D721Med (cell line): ENCODE data around the gene TIMP1.

Experiments used
- DNase-seq: peaks from one replicate; pipeline ENCODE4 v3.0.0; 2011; ENCODE audit warnings: low spot score; ENCODE audit not compliant: insufficient read length
- FAIRE-seq: peaks from 2 replicates; lab custom pipeline; 2011; peaks lifted over from hg19 to GRCh38; lab: Jason Lieb, UNC
- TF ChIP-seq, protein P1 (sequence below): IDR thresholded peaks from 2 replicates; pipeline ENCODE4 v1.5.1; 2012; ENCODE audit warnings: mild to moderate bottlenecking, control low read depth; ENCODE audit not compliant: insufficient read depth; ENCODE audit errors: missing control alignments

The TIMP1 gene

DNA sequence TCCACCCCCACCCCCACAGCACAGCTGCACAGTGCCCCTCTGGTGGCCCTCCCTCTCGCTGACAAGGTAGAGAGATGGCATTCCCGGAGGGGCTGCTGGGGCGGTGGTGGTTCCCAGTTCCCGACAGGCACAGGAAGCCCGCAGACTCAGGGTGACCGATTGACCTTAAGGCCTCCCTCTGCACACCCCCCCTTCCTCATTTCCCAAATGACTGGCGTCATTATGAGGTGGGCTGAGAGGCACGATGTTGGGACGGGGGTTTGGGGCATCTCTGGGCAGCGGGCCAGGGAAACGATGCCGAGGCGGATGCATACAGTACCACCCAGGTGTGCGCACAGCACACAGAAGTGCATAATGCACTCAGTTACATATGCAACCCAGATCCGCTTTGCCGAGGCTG lies 3.5 kb upstream of the TIMP1 start:
- FAIRE-seq (no peak), DNase-seq (no peak)
- TF ChIP-seq, protein P1, sequence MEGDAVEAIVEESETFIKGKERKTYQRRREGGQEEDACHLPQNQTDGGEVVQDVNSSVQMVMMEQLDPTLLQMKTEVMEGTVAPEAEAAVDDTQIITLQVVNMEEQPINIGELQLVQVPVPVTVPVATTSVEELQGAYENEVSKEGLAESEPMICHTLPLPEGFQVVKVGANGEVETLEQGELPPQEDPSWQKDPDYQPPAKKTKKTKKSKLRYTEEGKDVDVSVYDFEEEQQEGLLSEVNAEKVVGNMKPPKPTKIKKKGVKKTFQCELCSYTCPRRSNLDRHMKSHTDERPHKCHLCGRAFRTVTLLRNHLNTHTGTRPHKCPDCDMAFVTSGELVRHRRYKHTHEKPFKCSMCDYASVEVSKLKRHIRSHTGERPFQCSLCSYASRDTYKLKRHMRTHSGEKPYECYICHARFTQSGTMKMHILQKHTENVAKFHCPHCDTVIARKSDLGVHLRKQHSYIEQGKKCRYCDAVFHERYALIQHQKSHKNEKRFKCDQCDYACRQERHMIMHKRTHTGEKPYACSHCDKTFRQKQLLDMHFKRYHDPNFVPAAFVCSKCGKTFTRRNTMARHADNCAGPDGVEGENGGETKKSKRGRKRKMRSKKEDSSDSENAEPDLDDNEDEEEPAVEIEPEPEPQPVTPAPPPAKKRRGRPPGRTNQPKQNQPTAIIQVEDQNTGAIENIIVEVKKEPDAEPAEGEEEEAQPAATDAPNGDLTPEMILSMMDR = no peak

DNA sequence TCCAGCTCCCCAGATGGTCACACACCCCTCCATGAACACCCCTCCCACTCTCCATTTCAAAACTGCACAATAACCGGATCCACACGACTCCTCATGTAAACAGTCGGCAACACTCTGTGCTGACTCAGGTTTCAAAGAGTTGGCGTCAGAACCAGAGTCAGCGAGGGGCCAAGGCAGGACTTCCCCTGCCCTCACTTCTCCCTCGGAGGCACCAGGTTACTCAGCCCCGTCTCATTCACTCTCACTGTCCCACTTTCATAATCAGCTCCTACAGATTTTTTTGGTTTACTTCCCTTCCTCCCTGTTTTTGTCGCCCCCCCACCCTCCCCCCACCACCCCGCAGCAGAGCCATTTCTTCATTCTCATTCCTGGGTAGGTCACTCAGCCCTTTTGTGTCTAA lies 2.7 kb upstream of the TIMP1 start:
- no peak for FAIRE-seq
- TF ChIP-seq, protein P1 = no peak

DNA sequence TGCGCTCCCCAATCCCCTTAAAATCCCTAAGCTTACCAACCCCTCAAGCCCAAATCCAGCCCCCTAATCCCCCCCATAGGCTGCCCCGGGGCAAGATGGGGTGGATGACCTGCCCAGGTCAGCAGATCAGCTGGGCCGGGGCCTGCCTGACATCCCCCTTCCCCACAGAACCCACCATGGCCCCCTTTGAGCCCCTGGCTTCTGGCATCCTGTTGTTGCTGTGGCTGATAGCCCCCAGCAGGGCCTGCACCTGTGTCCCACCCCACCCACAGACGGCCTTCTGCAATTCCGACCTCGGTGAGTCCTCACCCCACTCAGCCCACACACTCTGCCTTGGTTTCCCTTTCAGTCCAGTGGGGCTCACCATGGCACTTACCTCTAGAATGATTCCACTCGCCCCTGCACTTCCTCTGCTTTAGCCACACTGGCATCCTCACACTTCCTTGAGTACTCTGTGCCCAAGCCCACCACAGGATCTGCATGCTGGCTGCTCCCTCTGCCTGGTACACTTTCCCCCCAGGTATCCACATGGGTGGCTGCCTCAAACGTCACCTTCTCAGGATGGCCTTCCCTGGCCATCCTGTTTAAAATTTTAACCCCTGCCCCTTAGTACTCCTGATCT lies 1.1 kb downstream of the TIMP1 start:
- TF ChIP-seq, protein P1 = no peak
- FAIRE-seq (no peak), DNase-seq (no peak)

More for the DNA sequence above, 2.7 kb upstream of the TIMP1 start:
- DNase-seq = no peak

- FAIRE-seq (no peak), DNase-seq (no peak)
- TF ChIP-seq, protein P1 = no peak
Measured at GRCh38 chrX:47584714-47585113, 2.5 kb downstream of the TIMP1 start.

- TF ChIP-seq, protein P1 = no peak
- FAIRE-seq = no peak
- no peak for DNase-seq
Measured at GRCh38 chrX:47585273-47585672, 3.0 kb downstream of the TIMP1 start.

- TF ChIP-seq, protein P1 = no peak
- FAIRE-seq (no peak), DNase-seq (no peak)
Measured at GRCh38 chrX:47586043-47586787, 4.0 kb downstream of the TIMP1 start.

DNA sequence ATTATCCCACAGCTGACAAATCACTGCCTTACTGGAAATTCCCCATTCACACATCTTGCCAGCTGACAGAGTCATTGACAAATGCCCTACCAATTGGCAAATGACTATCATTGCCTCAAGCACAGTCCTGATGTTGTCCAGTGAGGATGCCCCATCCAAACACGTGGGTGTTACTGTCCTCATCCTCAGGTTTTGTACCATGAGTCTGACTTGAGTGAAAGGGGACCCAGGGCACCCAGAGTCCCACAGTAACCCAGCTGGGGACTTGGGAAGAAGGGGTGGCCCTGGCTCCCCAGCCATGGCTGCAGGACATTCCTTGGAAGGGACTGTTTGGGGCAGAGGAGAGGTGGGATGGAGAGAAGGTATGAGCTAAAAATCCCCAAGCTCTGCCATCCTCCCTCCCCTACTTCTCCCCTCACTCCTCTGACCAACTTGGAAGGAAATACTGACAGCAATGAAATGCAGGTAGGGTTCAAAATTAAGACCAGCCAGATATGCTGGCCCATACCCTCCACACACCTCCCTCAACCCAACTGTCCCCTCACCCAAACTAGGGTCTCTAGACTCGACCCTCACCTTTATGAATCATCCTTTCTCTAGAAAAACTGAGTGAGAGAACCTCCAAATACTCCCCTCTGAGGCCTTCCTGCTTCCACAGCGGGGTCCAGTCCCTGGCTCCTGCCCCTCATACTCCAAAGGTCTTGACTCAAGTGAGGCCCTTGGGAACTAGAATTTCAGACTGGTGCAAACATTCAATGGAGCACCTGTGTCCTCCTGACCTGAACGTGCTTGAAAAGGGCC lies 5.1 kb downstream of the TIMP1 start:
- FAIRE-seq (no peak), DNase-seq (no peak)
- TF ChIP-seq, protein P1 = no peak
